Caco-2 (cell line): ENCODE data around the gene TIMM50. TPM values are rescaled to one million over a fixed set of nuclear protein-coding genes. Genes with fewer than 3 reads are reported as not detected.

Experiments used
- BruUV-seq: library from RNA; stranded (reverse); fragments of 400-500 nt; replicated peaks from 2 replicates; lab custom pipeline; 2021; lab: Mats Ljungman, UMichigan
- CTCF ChIA-PET: fragments of 300-600 bp; sonication (Branson Sonifier 250); formaldehyde crosslinking; loops from one replicate; lab custom pipeline; 2022; ENCODE audit warnings: antibody characterized with exemption; lab: Charles Lee
- POLR2A ChIA-PET: fragments of 300-600 bp; sonication (Branson Sonifier 250); formaldehyde crosslinking; loops from one replicate; lab custom pipeline; 2022; ENCODE audit warnings: antibody characterized with exemption; lab: Charles Lee
- DNase-seq, 2 experiments: peaks; one replicate each; pipeline versions ENCODE4 v3.0.0 to v3.0.0-alpha.2; 2020 to 2022
- H3K27me3 ChIP-seq: replicated peaks from 2 replicates; pipeline ENCODE4 v1.6.0; 2011; ENCODE audit warnings: low read length; ENCODE audit not compliant: control insufficient read depth, insufficient read depth
- H3K36me3 ChIP-seq: 2 replicates; pipeline ENCODE4 v1.5.1; 2011; ENCODE audit warnings: low read length; ENCODE audit not compliant: control insufficient read depth, insufficient read depth
- H3K4me1 ChIP-seq: fragments of 250-450 bp; sonication (Bioruptor Pico); 2 replicates; pipeline ENCODE4 v1.5.1; 2020; ENCODE audit warnings: mild to moderate bottlenecking
- H3K4me3 ChIP-seq: 2 replicates; pipeline ENCODE4 v1.5.1; 2011; ENCODE audit warnings: low read depth, mild to moderate bottlenecking, control low read depth, low read length
- H3K9me3 ChIP-seq: fragments of 250-450 bp; sonication (Bioruptor Pico); 2 replicates; pipeline ENCODE4 v1.5.1; 2020; ENCODE audit warnings: mild to moderate bottlenecking, moderate library complexity
- H3K27ac Mint-ChIP-seq: one replicate; pipeline ENCODE4 v1.8.0; 2022; ENCODE audit warnings: mixed read lengths; ENCODE audit not compliant: unreplicated experiment
- H3K27me3 Mint-ChIP-seq: one replicate; pipeline ENCODE4 v1.8.0; 2022; ENCODE audit warnings: mixed read lengths; ENCODE audit not compliant: insufficient read depth, unreplicated experiment
- H3K36me3 Mint-ChIP-seq: one replicate; pipeline ENCODE4 v1.8.0; 2022; ENCODE audit warnings: mild to moderate bottlenecking, mixed read lengths; ENCODE audit not compliant: insufficient read depth, unreplicated experiment
- H3K4me1 Mint-ChIP-seq: one replicate; pipeline ENCODE4 v1.8.0; 2022; ENCODE audit warnings: low read depth, mixed read lengths; ENCODE audit not compliant: unreplicated experiment
- H3K4me3 Mint-ChIP-seq: one replicate; pipeline ENCODE4 v1.8.0; 2022; ENCODE audit warnings: mild to moderate bottlenecking, moderate library complexity, mixed read lengths; ENCODE audit not compliant: unreplicated experiment
- H3K9me3 Mint-ChIP-seq: one replicate; pipeline ENCODE4 v1.8.0; 2022; ENCODE audit warnings: mixed read lengths; ENCODE audit not compliant: unreplicated experiment
- intact Hi-C: fragments of 100-400 bp; cut with micrococcal nuclease; formaldehyde crosslinking; loops from one replicate; pipeline ENCODE4 v1.10.0; 2022; ENCODE audit not compliant: unreplicated experiment
- total RNA-seq: library from RNA; stranded (reverse); gene quantifications from 2 replicates; pipeline ENCODE4 v1.2.3, GENCODE V29; 2022
- TF ChIP-seq, protein P1 (sequence below), 2 experiments: fragments of 200-600 bp in 1 of 2; IDR thresholded peaks; 1 replicate in 1 of 2; 2 replicates in 1 of 2; pipeline versions ENCODE4 v1.5.1 to v1.8.0; 2011 to 2022; ENCODE audit warnings: antibody characterized with exemption in 1 of 2, control low read depth in 1 of 2, inconsistent platforms in 1 of 2, low read depth in 1 of 2, low read length in 1 of 2, mild to moderate bottlenecking in 1 of 2, moderate library complexity in 1 of 2; ENCODE audit not compliant: insufficient read depth in 1 of 2, severe bottlenecking in 1 of 2, unreplicated experiment in 1 of 2

The TIMM50 gene
- total RNA-seq, 1 experiment from 2014 or later: 152 TPM

DNA sequence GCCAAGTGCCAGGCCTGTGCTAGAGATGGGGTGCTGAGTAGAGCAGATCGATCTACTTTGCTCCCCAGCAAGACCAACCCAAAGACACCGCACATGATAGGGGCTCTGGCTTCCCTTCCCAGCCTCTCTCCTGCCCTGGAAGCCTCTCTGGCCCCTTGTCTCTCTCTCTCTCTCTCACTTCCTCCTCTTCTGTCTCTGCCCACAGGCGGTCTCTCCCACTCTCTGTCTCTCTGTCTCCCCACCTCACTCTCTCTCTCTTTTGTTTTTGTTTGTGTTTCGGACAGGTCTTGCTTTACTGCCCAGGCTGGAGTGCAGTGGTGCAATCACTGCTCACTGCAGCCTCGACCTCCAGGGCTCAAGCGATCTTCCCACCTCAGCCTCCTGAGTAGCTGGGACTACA lies 35.6 kb downstream of the TIMM50 start:
- no peak for DNase-seq
- Histone ChIP-seq H3K9me3 (no peaks in the 10 kb centered on the region), H3K4me1 (no peaks in the 10 kb centered on the region), H3K36me3 (no peaks in the 10 kb centered on the region), H3K27me3 (no peaks in the 10 kb centered on the region), H3K4me3 (no peak overlapping the region)
- POLR2A ChIA-PET: no interaction called here
- intact Hi-C loops: no loop called here
- BruUV-seq: no TSS peak
- Mint-ChIP-seq H3K4me1 (no peaks in the 10 kb centered on the region), H3K27me3 (peaks cover 5% of the 10 kb centered on the region), H3K27ac (no peak overlapping the region), H3K9me3 (no peaks in the 10 kb centered on the region), H3K4me3 (peak overlapping the region; percentile 61), H3K36me3 (no peaks in the 10 kb centered on the region)
- CTCF ChIA-PET: interaction anchor here (0.8 kb wide), 1 partner anchor 19 kb away, joined by 4 read pairs; no protein-coding TSS in a partner anchor
- TF ChIP-seq, protein P1, sequence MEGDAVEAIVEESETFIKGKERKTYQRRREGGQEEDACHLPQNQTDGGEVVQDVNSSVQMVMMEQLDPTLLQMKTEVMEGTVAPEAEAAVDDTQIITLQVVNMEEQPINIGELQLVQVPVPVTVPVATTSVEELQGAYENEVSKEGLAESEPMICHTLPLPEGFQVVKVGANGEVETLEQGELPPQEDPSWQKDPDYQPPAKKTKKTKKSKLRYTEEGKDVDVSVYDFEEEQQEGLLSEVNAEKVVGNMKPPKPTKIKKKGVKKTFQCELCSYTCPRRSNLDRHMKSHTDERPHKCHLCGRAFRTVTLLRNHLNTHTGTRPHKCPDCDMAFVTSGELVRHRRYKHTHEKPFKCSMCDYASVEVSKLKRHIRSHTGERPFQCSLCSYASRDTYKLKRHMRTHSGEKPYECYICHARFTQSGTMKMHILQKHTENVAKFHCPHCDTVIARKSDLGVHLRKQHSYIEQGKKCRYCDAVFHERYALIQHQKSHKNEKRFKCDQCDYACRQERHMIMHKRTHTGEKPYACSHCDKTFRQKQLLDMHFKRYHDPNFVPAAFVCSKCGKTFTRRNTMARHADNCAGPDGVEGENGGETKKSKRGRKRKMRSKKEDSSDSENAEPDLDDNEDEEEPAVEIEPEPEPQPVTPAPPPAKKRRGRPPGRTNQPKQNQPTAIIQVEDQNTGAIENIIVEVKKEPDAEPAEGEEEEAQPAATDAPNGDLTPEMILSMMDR (IDR thresholded peaks at IDR 0.05; ENCODE audit: insufficient read depth in 1 of 2, low read depth in 1 of 2, low read length in 1 of 2, severe bottlenecking in 1 of 2, unreplicated experiment in 1 of 2): no peak

DNA sequence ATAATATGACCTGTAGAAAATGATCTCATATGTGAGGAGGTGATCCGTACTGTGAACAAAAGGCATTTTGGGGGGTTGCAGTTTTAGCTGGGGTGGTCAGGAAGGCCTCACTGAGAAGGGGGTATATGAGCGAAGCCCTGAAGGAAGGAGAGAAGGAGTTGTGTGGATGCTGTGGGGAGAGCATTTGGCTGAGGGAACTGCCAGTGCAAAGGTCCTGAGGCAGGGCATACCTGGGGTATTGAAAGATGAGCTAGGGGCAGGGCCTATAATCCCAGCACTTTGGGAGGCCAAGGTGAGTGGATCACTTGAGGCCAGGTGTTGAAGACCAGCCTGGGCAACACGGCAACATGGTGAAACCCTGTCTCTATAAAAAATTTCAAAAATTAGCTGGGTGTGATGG lies 36.8 kb downstream of the TIMM50 start:
- CTCF ChIA-PET: no interaction called here

DNA sequence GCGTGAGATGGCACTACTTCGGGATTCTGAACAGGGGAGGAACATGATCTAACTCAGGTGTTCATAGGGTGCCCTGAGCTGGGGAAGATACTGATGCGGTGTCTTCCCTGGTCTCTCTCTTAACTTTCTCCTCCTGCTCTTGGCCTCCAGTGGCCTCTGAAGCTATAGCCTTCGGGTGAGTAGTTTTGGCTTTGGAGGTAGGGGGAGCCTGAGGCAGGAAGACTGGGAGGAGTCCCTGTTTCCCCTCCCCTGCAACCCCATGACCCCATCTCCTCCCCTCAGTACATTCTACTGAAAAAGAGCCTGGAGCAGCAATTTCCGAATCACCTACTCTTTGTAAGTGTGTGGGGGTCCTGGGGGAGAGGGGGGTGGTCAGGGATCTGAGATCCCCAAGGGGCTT lies 37.8 kb downstream of the TIMM50 start:
- H3K27ac Mint-ChIP-seq: no peak overlapping the region
- H3K36me3 ChIP-seq: no peaks in the 10 kb centered on the region
- ChIA-PET CTCF (interaction anchor here (0.6 to 1.5 kb wide), 2 partner anchors 8 to 15 kb away, joined by 5 to 6 read pairs; no protein-coding TSS in a partner anchor), POLR2A (no interaction called here)
- peaks cover 5% of the 10 kb centered on the region for H3K27me3 Mint-ChIP-seq
- H3K9me3 Mint-ChIP-seq: no peaks in the 10 kb centered on the region
- H3K4me1 Mint-ChIP-seq: no peaks in the 10 kb centered on the region
- BruUV-seq: no TSS peak
- H3K27me3 ChIP-seq: no peaks in the 10 kb centered on the region
- intact Hi-C loops: no loop called here
- H3K4me1 ChIP-seq: no peaks in the 10 kb centered on the region
- H3K4me3 Mint-ChIP-seq: no peak overlapping the region
- no peak overlapping the region for H3K4me3 ChIP-seq
- no peak for DNase-seq
- TF ChIP-seq, protein P1 (IDR thresholded peaks at IDR 0.05; ENCODE audit: insufficient read depth in 1 of 2, low read depth in 1 of 2, low read length in 1 of 2, severe bottlenecking in 1 of 2, unreplicated experiment in 1 of 2): no peak
- H3K9me3 ChIP-seq: no peaks in the 10 kb centered on the region
- no peaks in the 10 kb centered on the region for H3K36me3 Mint-ChIP-seq

More for the DNA sequence above, 36.8 kb downstream of the TIMM50 start:
- Histone ChIP-seq H3K27me3 (no peaks in the 10 kb centered on the region), H3K4me3 (no peak overlapping the region), H3K9me3 (no peaks in the 10 kb centered on the region), H3K36me3 (no peaks in the 10 kb centered on the region), H3K4me1 (no peaks in the 10 kb centered on the region)
- H3K4me1 Mint-ChIP-seq: no peaks in the 10 kb centered on the region
- TF ChIP-seq, protein P1 (IDR thresholded peaks at IDR 0.05; ENCODE audit: insufficient read depth in 1 of 2, low read depth in 1 of 2, low read length in 1 of 2, severe bottlenecking in 1 of 2, unreplicated experiment in 1 of 2): no peak
- DNase-seq: no peak
- no TSS peak for BruUV-seq
- no peaks in the 10 kb centered on the region for H3K36me3 Mint-ChIP-seq
- peak overlapping the region; percentile 8 for H3K4me3 Mint-ChIP-seq
- no peak overlapping the region for H3K27ac Mint-ChIP-seq
- POLR2A ChIA-PET: no interaction called here
- peaks cover 5% of the 10 kb centered on the region for H3K27me3 Mint-ChIP-seq
- no peaks in the 10 kb centered on the region for H3K9me3 Mint-ChIP-seq
- intact Hi-C loops: no loop called here
